GM23338 (cell line): Measurements from ENCODE around the gene SMARCC1. TPM values are rescaled to one million over a fixed set of nuclear protein-coding genes. Genes with fewer than 3 reads are reported as not detected.

Experiments used
- ATAC-seq: fragments of 200-7000 bp; cut with Tn5 transposase; 3 replicates; pipeline ENCODE4 v1.9.1; 2020
- DNase-seq: peaks from one replicate; pipeline ENCODE4 v3.0.0-alpha.2; 2015; ENCODE audit warnings: low spot score
- H2AFZ ChIP-seq: fragments of 200-600 bp; sonication (generic); 2 replicates; pipeline ENCODE4 v1.8.0; 2016; ENCODE audit warnings: antibody characterized with exemption, mild to moderate bottlenecking, moderate library complexity
- H3F3A ChIP-seq: fragments of 200-600 bp; sonication (generic); replicated peaks from 2 replicates; pipeline ENCODE4 v1.8.0; 2017; ENCODE audit warnings: antibody characterized with exemption, mixed run types, low read depth
- H3K27ac ChIP-seq: fragments of 200-600 bp; sonication (generic); 2 replicates; pipeline ENCODE4 v1.6.1; 2016; ENCODE audit warnings: low read depth
- H3K27me3 ChIP-seq: fragments of 200-600 bp; sonication (generic); 2 replicates; pipeline ENCODE4 v1.8.0; 2016; ENCODE audit warnings: mild to moderate bottlenecking, mixed run types, moderate library complexity; ENCODE audit not compliant: insufficient read depth
- H3K36me3 ChIP-seq: fragments of 200-600 bp; sonication (generic); 2 replicates; pipeline ENCODE4 v1.8.0; 2016; ENCODE audit warnings: mild to moderate bottlenecking; ENCODE audit not compliant: insufficient read depth
- H3K4me1 ChIP-seq: fragments of 200-600 bp; sonication (generic); 2 replicates; pipeline ENCODE4 v1.8.0; 2016; ENCODE audit warnings: mild to moderate bottlenecking, moderate library complexity; ENCODE audit not compliant: insufficient read depth
- H3K4me2 ChIP-seq: fragments of 200-600 bp; sonication (generic); 2 replicates; pipeline ENCODE4 v1.7.1; 2017; ENCODE audit warnings: mixed run types
- H3K4me3 ChIP-seq: fragments of 200-600 bp; sonication (generic); 2 replicates; pipeline ENCODE4 v1.6.1; 2016; ENCODE audit warnings: mixed run types
- H3K79me2 ChIP-seq: fragments of 200-600 bp; sonication (generic); replicated peaks from 2 replicates; pipeline ENCODE4 v1.8.0; 2017; ENCODE audit warnings: mild to moderate bottlenecking; ENCODE audit not compliant: insufficient read depth
- H3K9me2 ChIP-seq: fragments of 200-600 bp; sonication (generic); 2 replicates; pipeline ENCODE4 v1.8.0; 2017; ENCODE audit not compliant: insufficient read depth
- H4K20me1 ChIP-seq: fragments of 200-600 bp; sonication (generic); replicated peaks from 2 replicates; pipeline ENCODE4 v1.8.0; 2017; ENCODE audit warnings: mild to moderate bottlenecking; ENCODE audit not compliant: insufficient read depth
- H3K27ac Mint-ChIP-seq: 2 replicates; pipeline ENCODE4 v1.8.0; 2020; ENCODE audit warnings: inconsistent platforms, mild to moderate bottlenecking, moderate library complexity, mixed read lengths
- H3K27me3 Mint-ChIP-seq: 3 replicates; pipeline ENCODE4 v1.8.0; 2022; ENCODE audit warnings: low read depth, mild to moderate bottlenecking, moderate library complexity, mixed read lengths, inconsistent platforms; ENCODE audit not compliant: insufficient read depth, poor library complexity
- H3K36me3 Mint-ChIP-seq: 3 replicates; pipeline ENCODE4 v1.8.0; 2021; ENCODE audit warnings: low read depth, mild to moderate bottlenecking, inconsistent platforms, moderate library complexity, mixed read lengths
- H3K4me1 Mint-ChIP-seq: 3 replicates; pipeline ENCODE4 v1.8.0; 2020; ENCODE audit warnings: mild to moderate bottlenecking, inconsistent platforms, mixed read lengths
- H3K4me3 Mint-ChIP-seq: 3 replicates; pipeline ENCODE4 v1.8.0; 2021; ENCODE audit warnings: moderate library complexity, mild to moderate bottlenecking, inconsistent platforms, mixed read lengths
- H3K9me3 Mint-ChIP-seq: 3 replicates; pipeline ENCODE4 v1.8.0; 2020; ENCODE audit warnings: moderate library complexity, mild to moderate bottlenecking, inconsistent platforms, mixed read lengths
- CREB1 ChIP-seq: fragments of 250-450 bp; sonication (Bioruptor Pico); IDR thresholded peaks from 2 replicates; pipeline ENCODE4 v1.5.0; 2020; ENCODE audit warnings: low read depth, mild to moderate bottlenecking, moderate library complexity
- JUNB ChIP-seq: IDR thresholded peaks from one replicate; pipeline ENCODE4 v1.6.1; 2016; ENCODE audit warnings: antibody characterized with exemption; ENCODE audit not compliant: unreplicated experiment
- STAT1 ChIP-seq: IDR thresholded peaks from one replicate; pipeline ENCODE4 v1.6.1; 2016; ENCODE audit warnings: antibody characterized with exemption; ENCODE audit not compliant: unreplicated experiment
- ZNF331 ChIP-seq: fragments of 250-450 bp; sonication (Bioruptor Pico); IDR thresholded peaks from 2 replicates; pipeline ENCODE4 v1.5.0; 2020; ENCODE audit warnings: low read depth, mild to moderate bottlenecking, moderate library complexity
- ZNF462 ChIP-seq: fragments of 250-450 bp; sonication (Bioruptor Pico); IDR thresholded peaks from 2 replicates; pipeline ENCODE4 v1.5.0; 2020; ENCODE audit warnings: mild to moderate bottlenecking, moderate library complexity
- polyA plus RNA-seq: library from polyadenylated mRNA; unstranded; fragments of >200 nt; fragmentation: Nextera tagmentation; extraction: Ambion mirVana; gene quantifications from 2 replicates; pipeline ENCODE4 v1.2.1, GENCODE V29; 2016
- total RNA-seq: library from RNA; depleted of rRNA; stranded (reverse); fragments of >200 nt; shearing (Covaris generic); gene quantifications from 2 replicates; pipeline ENCODE4 v1.2.3, GENCODE V29; 2014

SMARCC1 gene
- total and polyA plus RNA-seq, 2 experiments from 2014 or later = 105 to 171 TPM

GRCh38 chr3:47704237-47704612 is 77.5 kb downstream of the SMARCC1 start:
- H3K27me3 ChIP-seq = no peaks in the 10 kb centered on the region
- peaks cover 32% of the 10 kb centered on the region for H3K79me2 ChIP-seq
- H3K9me3 Mint-ChIP-seq = no peaks in the 10 kb centered on the region; the same call in 2 of the 3 replicates
- H3K27ac Mint-ChIP-seq = no peak overlapping the region
- H3K4me2 ChIP-seq = no peak overlapping the region
- peaks cover 83% of the 10 kb centered on the region for H3K36me3 Mint-ChIP-seq
- H3K27ac ChIP-seq = peak overlapping the region; percentile 77
- ATAC-seq = no peak
- TF ChIP-seq CREB1 (no peak), ZNF331 (CRISPR knock-in tag) (no peak), STAT1 (no peak), ZNF462 (CRISPR knock-in tag) (no peak)
- no peaks in the 10 kb centered on the region for H3K9me2 ChIP-seq
- peaks cover 80% of the 10 kb centered on the region for H3K36me3 ChIP-seq
- H3K4me1 ChIP-seq = no peaks in the 10 kb centered on the region
- H3K27me3 Mint-ChIP-seq = peaks cover 8% of the 10 kb centered on the region
- no peak overlapping the region for H3K4me3 ChIP-seq
- H3F3A ChIP-seq = peaks cover 36% of the 10 kb centered on the region
- no peaks in the 10 kb centered on the region for H3K4me1 Mint-ChIP-seq
- peaks cover 21% of the 10 kb centered on the region for H4K20me1 ChIP-seq
- no peak overlapping the region for H3K4me3 Mint-ChIP-seq
- no peak for DNase-seq
- H2AFZ ChIP-seq = no peak overlapping the region

GRCh38 chr3:47701388-47701787 is 80.3 kb downstream of the SMARCC1 start:
- DNase-seq (no peak), ATAC-seq (no peak)
- H3K27ac ChIP-seq = no peak overlapping the region
- no peaks in the 10 kb centered on the region for H3K4me1 Mint-ChIP-seq
- H3K4me3 Mint-ChIP-seq = no peak overlapping the region
- peaks cover 70% of the 10 kb centered on the region for H3K36me3 ChIP-seq
- H4K20me1 ChIP-seq = peaks cover 5% of the 10 kb centered on the region
- TF ChIP-seq JUNB (no peak), ZNF462 (CRISPR knock-in tag) (no peak)
- H3K79me2 ChIP-seq = peaks cover 8% of the 10 kb centered on the region
- H2AFZ ChIP-seq = no peak overlapping the region
- H3F3A ChIP-seq = peaks cover 13% of the 10 kb centered on the region
- no peak overlapping the region for H3K4me3 ChIP-seq
- H3K4me1 ChIP-seq = no peaks in the 10 kb centered on the region
- H3K9me3 Mint-ChIP-seq = no peaks in the 10 kb centered on the region; the same call in 2 of the 3 replicates
- no peak overlapping the region for H3K27ac Mint-ChIP-seq
- H3K9me2 ChIP-seq = no peaks in the 10 kb centered on the region
- H3K27me3 Mint-ChIP-seq = peaks cover 8% of the 10 kb centered on the region
- H3K4me2 ChIP-seq = no peak overlapping the region
- no peaks in the 10 kb centered on the region for H3K27me3 ChIP-seq
- peaks cover 78% of the 10 kb centered on the region for H3K36me3 Mint-ChIP-seq
